Measurements from ENCODE around the gene AFAP1L2.
A peak's percentile ranks its signal among the peaks of the same experiment; 100 is the strongest.

The AFAP1L2 gene

GRCh38 chr10:114441107-114441506, 36.8 kb upstream of the AFAP1L2 start:
- no peak overlapping the region for H3K27ac ChIP-seq
- no peak for TF ChIP-seq CTCF (conservative IDR thresholded peaks at IDR 0.05)

DNA sequence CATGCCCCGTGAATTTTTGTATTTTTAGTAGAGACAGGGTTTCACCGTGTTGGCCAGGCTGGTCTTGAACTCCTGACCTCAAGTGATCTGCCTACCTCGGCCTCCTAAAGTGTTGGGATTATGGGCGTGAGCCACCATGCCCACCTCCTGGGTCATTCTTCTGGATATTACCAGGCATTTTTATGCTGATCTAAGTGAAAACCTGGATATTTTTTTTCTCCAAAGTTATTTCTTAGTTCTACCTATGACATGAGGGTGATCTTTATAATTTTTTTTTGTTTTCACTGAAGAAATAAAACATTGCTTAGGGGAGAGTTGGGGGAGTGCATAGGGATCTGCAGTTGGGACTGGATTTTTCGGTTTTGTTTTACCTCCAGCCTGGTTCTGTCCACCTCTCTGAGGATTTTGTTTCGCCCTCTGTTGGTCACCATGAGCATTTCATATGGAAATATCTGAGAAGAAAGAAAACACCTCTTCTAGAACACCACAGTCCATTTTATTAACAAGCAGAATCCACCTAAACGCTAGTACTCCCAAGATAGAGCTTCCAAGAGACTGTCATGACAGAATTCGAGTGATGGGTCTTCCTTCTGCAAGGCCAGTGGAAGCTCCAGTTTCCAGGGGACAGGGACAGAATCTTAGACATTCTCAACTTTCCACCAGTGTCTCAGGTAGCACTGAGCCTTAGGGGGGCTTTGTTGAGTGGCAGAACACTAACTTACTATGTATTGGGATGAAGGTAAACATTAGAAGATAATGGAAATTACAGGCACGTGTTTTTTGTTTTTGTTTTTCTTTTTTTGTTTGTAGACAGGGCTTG, 33.4 kb upstream of the AFAP1L2 start:
- TF ChIP-seq CTCF (conservative IDR thresholded peaks at IDR 0.05) = peak; percentile 65
- no peak overlapping the region for H3K27ac ChIP-seq

DNA sequence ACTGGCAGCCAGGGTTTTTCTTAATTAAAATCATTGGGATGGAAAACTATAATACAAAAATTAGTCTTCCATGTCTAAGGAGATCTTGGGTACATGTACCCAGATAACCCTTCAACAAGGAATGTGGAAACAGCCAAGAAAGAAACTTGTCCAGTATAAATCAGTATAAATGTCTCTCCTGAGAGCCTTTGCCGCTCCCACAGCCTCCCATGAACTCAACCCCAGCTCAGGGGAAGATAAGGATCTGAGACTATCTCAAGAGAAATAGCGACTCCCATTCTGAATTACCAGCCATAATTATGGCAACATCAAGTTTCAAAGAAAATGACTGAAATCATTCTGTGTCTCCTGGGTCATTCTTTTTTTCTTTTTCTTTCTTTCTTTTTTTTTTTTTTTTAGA, 32.6 kb upstream of the AFAP1L2 start:
- H3K27ac ChIP-seq = no peak overlapping the region
- TF ChIP-seq CTCF (conservative IDR thresholded peaks at IDR 0.05) = no peak

GRCh38 chr10:114432566-114433093, 28.3 kb upstream of the AFAP1L2 start:
- no peak overlapping the region for H3K27ac ChIP-seq
- no peak for TF ChIP-seq CTCF (conservative IDR thresholded peaks at IDR 0.05)

DNA sequence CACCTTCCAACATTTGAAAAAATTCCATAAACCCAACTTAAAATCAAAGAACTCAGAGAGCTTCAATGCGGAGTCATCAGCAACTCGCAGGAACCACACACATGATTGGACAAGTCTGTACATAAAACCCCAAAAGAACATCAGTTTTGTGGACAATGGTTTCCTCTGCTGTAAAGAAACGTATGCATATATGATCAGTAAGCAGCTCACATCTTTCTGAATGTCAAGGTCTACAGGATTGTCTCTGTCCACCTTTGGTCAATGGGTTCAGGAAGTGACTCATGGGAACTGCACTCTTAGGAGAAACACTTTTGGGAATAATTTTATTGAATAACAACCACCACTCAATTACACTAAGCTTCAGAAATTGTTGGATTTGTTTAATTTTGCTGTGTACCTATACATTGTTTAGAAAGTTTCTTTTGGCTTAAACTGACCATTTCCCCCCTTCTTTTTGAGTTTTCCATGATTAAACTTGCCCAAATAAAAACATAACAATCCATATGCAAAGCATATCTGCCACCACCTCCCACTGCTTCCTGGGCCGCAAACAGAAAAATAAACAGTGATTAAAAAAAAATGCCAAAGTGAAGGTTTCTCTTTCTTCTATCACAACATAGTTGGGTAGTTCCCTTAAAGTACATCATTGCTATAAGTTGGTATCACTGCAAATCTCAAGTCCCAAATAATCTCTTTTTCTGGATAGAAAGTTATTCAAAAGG, 27.3 kb upstream of the AFAP1L2 start:
- no peak for TF ChIP-seq CTCF (conservative IDR thresholded peaks at IDR 0.05)
- H3K27ac ChIP-seq = no peak overlapping the region

GRCh38 chr10:114430688-114431413, 26.5 kb upstream of the AFAP1L2 start:
- no peak for TF ChIP-seq CTCF (conservative IDR thresholded peaks at IDR 0.05)
- no peak overlapping the region for H3K27ac ChIP-seq

Measured in VCaP (cell line).